GM04504 (cell line): ENCODE data around the gene PLEKHB2.
A peak's percentile ranks its signal among the peaks of the same experiment; 100 is the strongest.
"Not testable (repeated sequence)": the region's sequence is repeated elsewhere in the genome, so short reads cannot be mapped to it uniquely, and the experiment has no call there.

ENCODE experiments used
- DNase-seq: peaks from one replicate; pipeline ENCODE4 v3.0.0-alpha.2; 2012; ENCODE audit warnings: low read depth

Gene PLEKHB2

DNA sequence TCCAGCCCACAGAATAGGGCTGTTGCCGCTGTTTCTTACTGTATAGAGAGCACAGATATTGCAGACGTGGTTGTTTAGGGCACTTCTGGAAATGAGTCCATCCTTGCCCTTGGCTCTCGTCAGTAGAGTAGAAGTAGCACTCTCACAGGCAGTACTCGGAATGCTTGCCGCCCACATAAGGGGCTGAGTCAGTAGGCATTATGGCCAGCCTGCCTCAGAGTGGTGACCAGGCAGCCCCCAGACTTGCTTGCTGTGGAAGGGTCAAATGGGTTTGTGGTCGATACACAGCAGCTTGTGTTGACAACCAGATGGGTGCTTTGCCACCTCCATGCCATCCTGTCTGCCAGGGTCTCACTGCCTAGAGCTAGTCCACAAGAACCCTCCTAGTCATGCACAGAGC is 38.7 kb downstream of the PLEKHB2 start:
- no peak for DNase-seq

DNA sequence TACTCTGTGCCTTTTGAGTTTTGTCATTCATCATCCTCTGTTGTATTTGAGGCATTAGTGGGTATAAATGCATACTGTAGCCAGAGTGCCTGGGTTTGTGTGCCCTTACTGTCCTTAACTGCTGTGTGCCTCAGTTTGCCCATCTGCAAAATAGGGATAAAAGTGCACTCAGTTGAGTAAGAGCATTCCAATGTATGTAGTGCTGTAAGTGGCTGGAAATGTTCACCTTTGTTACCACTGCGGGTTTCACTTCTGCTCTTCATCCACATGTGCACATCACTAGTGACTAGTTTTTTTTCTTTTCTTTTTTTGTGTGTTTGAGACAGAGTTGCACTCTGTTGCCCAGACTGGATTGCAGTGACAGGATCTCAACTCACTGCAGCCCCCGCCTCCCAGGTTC is 39.9 kb downstream of the PLEKHB2 start:
- no peak for DNase-seq

DNA sequence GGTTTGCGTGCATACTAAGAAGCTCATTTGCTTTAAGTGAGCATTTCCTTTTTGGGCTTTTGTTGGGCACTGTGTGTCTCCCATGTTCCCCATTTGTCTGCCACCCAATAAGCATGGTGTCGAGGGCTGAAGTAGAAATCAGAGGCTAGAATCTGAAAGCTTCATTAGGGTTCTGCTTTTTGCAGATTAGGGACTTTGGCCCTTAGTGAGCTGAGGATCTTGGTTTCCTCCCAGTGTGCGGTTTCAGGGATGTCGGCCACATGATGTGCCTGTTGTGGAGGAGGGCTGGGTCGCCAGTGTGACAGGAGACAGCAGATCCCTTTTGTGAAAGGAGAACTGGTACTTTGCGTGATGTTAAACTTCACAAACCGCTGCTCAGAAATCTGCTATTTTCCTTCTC is 41.1 kb downstream of the PLEKHB2 start:
- DNase-seq: no peak

DNA sequence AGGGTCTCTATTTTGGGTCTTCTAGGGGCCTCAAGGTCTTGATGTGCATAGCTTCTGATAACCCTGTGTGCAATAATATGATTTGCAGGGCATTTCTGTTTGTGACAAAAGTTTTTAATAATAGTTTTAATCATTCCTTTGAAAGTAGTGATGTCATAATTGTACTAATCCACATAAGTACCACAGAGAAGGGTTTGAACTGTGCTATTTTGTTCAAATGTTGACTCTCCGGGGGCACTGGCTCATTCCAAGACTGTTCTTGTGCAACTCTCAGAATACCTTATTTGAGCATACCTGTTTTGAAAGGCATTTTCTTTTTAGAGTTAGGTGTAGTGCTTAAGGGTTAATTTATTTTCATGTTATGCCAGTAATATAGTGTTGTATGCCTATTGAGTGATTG is 41.6 kb downstream of the PLEKHB2 start:
- DNase-seq: no peak

DNA sequence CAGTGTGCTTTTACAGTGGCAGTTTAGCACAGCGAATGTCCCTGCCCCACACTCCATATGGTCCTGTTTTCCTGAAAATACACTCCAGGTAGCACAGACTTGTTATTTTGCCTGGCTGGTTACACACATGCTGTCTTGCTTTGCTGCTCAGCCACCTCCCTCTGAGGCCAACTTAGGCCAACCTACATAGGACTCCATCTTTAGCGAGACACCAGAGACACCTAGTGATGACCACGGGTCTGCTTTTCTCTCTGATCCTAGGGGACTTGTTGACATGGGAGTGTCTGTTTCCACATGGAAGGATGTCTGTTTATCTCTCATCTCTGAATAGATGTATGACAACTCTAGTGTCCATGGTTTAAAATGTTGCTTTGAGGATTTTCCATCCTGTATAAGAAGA is 43.3 kb downstream of the PLEKHB2 start:
- DNase-seq: no peak

DNA sequence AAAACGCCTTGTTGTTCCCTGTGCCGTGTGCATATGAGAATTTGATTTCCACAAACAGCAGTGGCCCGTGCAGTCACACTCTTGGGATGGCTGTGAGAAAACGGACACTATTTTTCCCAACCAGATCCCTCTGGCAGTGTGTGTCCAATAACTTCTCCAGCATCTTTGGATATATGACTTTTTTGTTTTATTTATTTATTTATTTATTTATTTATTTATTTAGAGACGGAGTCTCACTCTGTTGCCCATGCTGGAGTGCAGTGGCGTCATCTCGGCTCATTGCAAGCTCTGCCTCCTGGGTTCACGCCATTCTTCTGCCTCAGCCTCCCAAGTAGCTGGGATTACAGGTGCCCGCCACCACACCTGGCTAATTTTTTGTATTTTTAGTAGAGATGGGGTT is 45.0 kb downstream of the PLEKHB2 start:
- not testable (repeated sequence) for DNase-seq

DNA sequence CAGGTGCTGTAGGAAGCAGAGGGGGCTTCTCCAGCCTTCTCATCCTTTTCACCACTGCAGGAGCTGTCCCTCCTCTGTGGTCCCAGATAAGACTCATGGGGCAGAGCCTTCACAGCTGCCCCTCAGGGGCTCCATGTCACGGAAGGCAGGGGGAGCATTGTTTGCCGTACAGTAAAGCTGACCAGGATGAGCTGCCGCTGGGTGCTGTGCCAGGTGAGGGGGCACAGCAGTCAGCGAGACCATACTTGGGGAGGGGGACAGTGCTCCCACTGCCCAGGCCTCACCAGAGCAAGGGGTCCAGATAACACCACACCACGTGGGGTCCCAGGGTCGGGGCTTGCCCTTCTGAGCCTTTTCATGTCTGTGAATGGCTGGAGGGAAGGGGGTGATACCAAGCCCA is 46.3 kb downstream of the PLEKHB2 start:
- DNase-seq: no peak

DNA sequence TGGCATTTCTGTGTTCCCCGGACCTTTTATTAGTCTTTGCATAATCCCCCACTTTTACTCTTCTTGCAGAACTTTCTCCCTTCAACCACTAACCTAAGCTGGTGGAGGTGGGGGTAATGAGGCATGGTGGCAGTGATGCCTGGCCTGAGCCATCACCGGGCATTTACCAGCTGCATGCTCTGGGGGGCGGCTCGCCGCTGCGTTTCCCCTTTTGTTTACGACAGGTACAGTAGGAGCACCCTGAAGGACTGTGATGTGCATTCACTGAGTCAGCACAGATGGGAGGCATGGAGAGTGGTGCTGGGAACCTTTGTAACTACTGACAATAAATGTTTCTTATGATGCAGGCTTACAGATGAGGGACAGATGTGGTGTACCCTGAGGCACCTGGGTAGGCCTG is 46.9 kb downstream of the PLEKHB2 start:
- DNase-seq: no peak

DNA sequence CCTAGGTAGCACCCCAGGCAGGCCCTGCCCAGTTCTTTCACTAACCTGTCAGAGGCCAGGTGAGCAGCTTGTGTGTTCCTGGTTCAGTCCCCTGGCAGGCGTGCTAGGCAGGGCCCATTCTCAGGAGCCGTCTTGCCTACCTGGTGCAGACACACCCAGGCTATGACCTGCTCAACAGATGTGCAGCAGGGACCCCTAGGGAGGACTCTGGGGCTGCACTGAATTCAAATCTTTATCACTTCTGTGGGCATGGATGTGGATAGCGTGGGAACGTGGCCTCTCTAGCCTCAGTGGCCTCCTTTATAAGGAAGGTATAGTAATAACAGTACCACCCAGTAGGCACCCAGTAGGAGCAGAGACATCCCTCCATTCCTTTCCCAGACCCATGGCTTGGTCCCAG is 48.4 kb downstream of the PLEKHB2 start:
- DNase-seq: no peak

DNA sequence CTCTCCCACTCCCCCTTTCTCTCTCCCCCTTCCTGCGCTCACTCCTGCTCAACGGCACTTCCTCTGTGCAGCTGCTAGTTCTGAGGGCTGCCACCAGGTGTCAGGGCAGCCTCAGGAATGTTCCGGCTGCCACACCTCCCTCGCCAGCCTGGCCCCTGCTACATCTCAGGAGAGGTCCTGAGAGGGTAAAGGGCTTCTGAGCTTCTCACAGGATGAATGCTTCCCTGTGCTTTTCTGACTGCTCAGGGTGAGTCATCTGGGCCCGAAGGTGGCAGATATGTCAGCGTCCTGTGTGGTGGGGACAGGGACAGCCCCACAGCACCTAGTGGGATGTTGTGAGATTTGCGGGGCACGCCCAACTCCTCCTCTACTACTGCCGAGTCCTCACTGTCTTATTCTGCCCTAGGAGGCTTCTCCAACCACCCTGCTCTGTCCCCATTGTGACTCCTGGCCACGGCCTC is 49.0 kb downstream of the PLEKHB2 start:
- DNase-seq: peak; percentile 20

DNA sequence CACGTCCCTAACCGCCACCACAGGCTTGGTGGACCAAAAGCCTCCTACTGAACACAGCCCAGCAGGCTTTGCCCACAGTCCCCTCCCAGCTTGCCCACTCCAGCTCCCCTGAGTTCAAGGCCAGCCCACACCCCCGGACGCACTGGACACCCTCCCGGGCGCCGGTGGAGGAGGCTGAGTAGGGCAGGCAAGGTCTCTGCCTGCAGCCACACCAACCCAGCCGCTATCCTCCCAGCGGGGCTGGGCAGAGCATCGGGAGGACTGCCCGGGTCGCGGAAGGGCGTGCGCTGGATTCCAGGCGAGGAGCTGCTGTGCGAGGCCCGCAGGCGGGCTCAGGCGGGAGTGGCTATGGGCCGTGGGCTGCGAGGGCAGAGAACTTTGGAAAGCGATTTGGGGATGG is 49.5 kb downstream of the PLEKHB2 start:
- DNase-seq: no peak

DNA sequence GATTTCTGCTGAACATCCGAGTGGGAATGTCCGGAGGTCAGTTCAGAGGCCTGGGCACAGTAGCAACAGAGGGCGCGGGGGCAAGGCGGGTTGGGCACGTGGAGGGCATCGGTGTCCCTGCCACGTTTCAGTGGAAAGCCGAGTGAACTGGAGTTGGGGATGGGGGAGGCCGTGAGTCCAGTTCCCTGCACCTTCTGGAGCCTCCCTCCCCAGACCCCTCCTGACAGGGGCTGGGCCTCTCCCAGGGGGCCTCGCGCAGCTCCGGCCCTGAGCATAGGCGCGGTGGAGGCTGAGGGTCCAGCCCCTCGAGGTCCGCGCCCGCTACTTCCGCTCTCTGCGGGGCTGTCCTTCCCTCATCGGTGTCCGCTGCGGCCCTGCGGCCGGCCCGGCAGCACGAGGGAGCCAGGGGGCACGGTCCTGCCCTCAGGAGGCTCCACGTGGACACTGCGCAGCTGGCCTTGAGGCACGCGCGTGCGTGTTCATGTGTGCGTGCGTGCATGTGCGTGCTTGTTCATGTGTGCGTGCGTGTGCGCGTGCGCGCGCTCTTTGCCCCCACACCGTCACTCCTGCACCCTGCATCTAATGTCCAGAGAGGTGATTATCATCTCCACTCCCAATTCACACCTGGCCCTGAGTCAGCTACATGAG is 50.2 kb downstream of the PLEKHB2 start:
- no peak for DNase-seq

DNA sequence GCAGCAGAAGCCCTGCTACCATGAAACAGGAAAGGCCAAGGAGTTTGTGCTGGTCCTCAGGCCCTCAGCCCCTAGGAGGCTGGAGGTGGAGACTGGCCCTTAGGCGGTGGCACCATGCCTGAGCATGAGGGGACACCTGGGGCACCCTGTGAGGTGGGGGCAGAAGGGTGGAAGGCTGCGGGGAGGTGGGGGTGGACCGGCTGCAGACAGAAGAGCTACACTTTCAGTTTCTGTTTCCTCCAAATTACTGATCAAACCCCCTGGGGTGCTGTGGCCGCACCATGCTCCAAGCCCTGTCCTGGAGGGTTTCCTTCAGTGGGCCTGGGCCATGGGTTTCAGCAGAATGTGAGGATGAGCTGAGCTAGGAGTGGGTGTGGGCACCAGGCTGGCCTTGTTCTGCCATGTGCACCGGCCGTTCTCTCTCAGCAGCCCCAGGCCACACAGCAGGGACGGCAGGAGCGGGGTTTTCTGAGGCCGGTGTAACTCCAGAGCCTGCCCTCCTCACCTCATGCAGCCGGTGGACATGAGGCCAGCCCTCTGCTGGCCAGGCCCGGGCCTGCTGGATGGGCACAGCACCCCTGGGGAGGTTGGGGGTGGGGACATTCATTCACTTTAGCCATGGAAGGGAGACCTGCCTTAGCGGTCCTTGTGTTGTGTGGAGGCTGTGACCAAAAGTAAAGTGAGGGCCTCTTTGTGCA is 51.5 kb downstream of the PLEKHB2 start:
- DNase-seq: no peak

DNA sequence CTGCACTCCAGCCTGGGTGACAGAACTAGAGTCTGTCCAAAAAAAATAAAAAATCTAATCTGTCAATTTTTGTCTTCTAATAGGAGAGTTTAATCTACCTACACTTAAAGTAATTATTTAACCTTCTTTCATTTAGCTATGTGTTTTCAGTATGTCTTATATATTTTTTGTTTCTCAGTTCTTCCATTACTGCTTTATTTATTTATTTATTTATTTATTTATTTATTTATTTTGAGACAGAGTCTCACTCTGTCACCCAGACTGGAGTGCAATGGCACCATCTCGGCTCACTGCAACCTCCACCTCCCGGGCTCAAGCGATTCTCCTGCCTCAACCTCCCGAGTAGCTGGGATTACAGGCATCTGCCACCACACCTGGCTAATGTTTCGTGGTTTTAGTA is 60.4 kb downstream of the PLEKHB2 start:
- DNase-seq: not testable (repeated sequence)

DNA sequence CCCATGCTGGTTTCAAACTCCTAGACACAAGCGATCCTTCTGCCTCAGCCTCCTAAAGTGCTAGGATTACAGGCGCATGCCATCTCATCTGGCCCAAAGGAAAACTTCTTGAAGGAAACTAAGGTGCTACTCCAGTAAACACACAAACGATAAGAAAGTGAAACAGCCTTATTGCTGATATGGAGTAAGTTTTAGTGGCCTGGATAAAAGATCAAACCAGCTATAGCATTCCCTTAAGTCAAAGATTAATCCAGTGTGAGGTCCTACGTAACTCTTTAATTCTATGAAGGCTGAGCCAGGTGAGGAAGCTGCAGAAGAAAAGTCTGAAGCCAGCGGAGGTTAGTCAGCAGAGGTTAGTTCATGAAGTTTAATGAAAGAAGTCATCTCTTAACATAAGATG is 63.4 kb downstream of the PLEKHB2 start:
- DNase-seq: no peak

DNA sequence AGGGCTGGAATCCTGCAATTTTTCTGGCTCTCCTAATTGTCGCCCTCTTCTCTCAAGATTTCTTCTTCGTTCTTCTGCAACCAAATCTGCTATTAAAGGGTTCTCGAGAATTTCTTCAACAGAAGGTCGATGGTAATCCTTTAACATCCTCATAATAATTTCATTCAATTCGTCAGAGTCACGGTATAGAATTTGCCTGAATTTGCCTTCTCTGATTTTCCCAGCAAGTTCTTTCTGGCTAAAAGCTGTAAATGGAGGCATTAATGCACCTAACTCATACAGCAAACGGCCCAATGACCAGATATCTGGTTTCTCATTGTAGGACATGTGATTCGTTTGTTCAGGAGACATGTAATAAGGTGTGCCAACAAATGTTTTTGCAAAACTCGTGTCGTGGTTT is 72.9 kb downstream of the PLEKHB2 start:
- not testable (repeated sequence) for DNase-seq

DNA sequence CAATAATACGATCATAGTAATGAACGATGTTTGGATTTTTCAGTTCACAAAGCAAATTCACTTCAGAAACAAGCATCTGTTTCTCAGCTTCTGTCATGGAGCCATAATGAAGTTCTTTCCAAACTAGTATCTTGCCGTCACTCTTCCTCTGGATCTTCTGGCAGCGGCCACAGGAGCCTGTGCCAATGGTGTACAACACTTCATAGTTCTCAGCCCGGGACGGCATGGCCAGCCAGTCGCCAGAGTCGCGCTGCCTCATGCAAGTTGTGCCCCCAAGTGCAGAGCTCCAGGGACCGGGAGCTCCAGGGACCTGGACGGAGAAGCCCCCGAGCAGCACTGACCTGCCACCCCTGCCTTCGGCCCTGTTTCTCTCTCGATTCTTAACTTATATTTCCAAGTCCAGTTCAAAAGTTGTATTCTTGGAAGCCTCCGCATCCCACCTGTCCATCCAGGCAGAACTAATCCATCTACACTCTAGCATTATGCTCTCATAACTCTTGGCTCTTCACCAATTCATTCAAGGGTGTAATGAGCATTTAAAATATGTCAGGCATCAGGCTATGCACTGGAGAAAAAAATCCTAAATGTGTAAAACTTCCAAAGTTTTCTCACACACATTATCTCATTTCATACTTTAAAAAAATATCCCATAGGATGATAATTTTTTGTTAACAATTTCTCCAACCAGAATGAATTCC is 73.7 kb downstream of the PLEKHB2 start:
- not testable (repeated sequence) for DNase-seq

DNA sequence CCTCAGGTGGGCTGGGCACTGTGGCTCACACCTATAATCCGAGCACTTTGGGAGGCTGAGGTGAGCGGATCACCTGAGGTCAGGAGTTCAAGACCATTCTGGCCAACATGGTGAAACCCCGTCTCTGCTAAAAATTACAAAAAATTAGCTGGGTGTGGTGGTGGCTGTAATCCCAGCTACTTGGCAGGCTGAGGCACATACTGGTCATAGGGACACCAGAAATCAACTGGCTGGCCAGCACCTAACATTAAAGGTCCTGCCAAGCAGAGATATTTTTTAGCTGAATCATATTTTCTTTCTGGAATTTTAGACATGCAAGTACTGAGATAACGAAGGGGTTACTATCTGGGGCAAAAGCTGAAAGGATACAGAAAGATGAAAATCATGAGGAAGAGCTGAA is 76.3 kb downstream of the PLEKHB2 start:
- peak; percentile 3 for DNase-seq

DNA sequence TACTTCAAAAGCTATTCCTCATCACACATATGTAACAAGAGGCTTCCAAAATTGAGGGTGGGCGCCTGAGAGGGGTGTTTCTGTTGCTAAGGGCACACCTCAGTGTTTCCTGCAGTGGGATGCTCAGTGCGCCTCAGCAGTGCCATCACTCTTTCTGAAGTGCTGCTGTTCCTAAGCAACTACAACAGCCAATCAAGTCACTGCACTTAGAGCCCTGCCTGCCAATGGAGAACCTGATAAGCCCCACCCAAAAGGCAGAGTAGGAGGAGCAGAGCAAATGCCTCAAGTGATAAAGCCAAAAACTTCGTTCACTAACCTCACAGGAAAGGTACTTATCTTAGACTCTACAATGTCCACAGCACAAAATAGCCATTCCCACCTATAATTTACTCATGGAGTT is 88.3 kb downstream of the PLEKHB2 start:
- not testable (repeated sequence) for DNase-seq

DNA sequence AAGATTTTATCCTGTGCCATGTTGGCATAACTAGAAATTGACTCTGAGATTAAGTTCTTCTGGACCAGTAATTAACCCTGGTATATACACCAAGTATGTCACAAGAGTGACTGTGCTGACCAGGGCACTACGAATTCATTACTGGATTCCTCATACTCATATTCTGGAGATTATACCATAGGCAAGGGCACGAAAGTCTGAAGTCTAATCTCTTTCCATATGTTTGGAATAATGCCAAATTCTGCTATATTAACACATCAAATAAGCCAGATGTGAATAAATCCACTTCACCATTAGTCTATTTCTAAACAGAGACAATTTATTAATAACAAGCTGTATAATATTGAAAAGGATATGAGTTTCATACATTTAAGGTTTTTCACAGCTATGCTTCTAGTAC is 91.0 kb downstream of the PLEKHB2 start:
- not testable (repeated sequence) for DNase-seq
